AML-193 (cell line): ENCODE results near the gene WARS2.

Experiments
- DNase-seq, 2 experiments: peaks; one replicate each; lab custom pipeline; 2025; lab: John Stamatoyannopoulos, UW

WARS2 gene

GRCh38 chr1:119083479-119083878 lies 57.0 kb downstream of the WARS2 start:
- DNase-seq: no peak

- no peak for DNase-seq
These were observed 58.8 kb downstream of the WARS2 start for GRCh38 chr1:119081700-119082099.

GRCh38 chr1:119081267-119081666 lies 59.2 kb downstream of the WARS2 start:
- no peak for DNase-seq

GRCh38 chr1:119080586-119080985 lies 59.9 kb downstream of the WARS2 start:
- DNase-seq: no peak

GRCh38 chr1:119079881-119080280 lies 60.6 kb downstream of the WARS2 start:
- DNase-seq: no peak

GRCh38 chr1:119075614-119076013 lies 64.8 kb downstream of the WARS2 start:
- DNase-seq: no peak

- DNase-seq: no peak
These were observed 69.1 kb downstream of the WARS2 start for GRCh38 chr1:119071321-119071720.

- no peak for DNase-seq
These were observed 70.8 kb downstream of the WARS2 start for GRCh38 chr1:119069682-119070081.

GRCh38 chr1:119068427-119068826 lies 72.0 kb downstream of the WARS2 start:
- DNase-seq: no peak

GRCh38 chr1:119061700-119062099 lies 78.8 kb downstream of the WARS2 start:
- no peak for DNase-seq

- DNase-seq: no peak
These were observed 84.9 kb downstream of the WARS2 start for GRCh38 chr1:119055568-119055967.

GRCh38 chr1:119053917-119054316 lies 86.5 kb downstream of the WARS2 start:
- DNase-seq: no peak

- DNase-seq: no peak
These were observed 88.2 kb downstream of the WARS2 start for GRCh38 chr1:119052267-119052666.

GRCh38 chr1:119048624-119049404 lies 91.6 kb downstream of the WARS2 start:
- no peak for DNase-seq

GRCh38 chr1:119046785-119047438 lies 93.5 kb downstream of the WARS2 start:
- DNase-seq: no peak

GRCh38 chr1:119046429-119046784 lies 94.0 kb downstream of the WARS2 start:
- no peak for DNase-seq

GRCh38 chr1:119045096-119045746 lies 95.2 kb downstream of the WARS2 start:
- DNase-seq: no peak

- no peak for DNase-seq
These were observed 99.5 kb downstream of the WARS2 start for GRCh38 chr1:119040906-119041305.

GRCh38 chr1:119040489-119040888 lies 100.0 kb downstream of the WARS2 start:
- no peak for DNase-seq

GRCh38 chr1:119038363-119038762 lies 102.1 kb downstream of the WARS2 start:
- no peak for DNase-seq

- DNase-seq: no peak
These were observed 106.1 kb downstream of the WARS2 start for GRCh38 chr1:119034359-119034758.

- DNase-seq: no peak
These were observed 107.5 kb downstream of the WARS2 start for GRCh38 chr1:119032986-119033385.

GRCh38 chr1:119027759-119028158 lies 112.7 kb downstream of the WARS2 start:
- no peak for DNase-seq
